22Rv1 (cell line): ENCODE data around the gene CTBP1.

ENCODE experiments used
- ZFX ChIP-seq: fragments of 450-650 bp; IDR thresholded peaks from 2 replicates; pipeline ENCODE4 v1.6.1; 2017; ENCODE audit warnings: antibody characterized with exemption, borderline replicate concordance
- TF ChIP-seq, protein P1 (sequence below): fragments of 450-650 bp; IDR thresholded peaks from 2 replicates; pipeline ENCODE4 v1.5.1; 2017; ENCODE audit warnings: mild to moderate bottlenecking

DNA sequence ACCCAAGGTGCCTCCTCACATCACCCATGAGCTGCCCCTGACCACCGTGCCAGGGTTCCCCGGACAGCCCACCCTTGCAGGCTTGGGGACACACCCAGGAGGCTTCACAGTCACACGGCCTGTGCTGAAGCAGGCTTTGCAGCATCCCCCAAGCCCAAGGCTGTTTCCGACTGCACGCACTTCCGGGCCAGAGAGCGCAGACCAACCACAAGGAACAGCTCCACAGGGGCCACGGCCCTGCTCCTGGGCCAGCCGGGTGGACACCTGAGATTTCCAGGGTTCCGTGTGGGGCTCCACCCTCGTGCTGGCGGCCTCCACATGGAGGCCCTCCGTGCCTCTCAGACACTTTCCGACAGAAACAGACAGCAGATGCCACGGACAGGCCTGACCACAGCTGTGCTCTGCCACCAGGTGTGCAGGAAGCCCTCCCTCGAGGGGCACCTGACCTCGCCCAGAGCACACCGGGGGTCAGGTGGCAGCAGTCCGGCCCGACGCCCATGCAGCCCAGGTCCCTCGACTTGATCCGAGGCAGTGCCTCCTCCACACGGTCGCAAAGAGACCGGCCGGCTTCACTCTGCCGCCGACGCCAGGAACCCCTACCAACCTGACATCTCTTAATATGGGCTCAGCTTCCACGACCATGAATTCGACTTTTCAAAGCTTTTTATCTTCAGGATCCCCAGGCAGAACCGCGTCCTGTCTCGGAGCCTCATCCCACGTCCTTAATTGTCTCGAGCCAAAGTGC is 8.0 kb downstream of the CTBP1 start:
- TF ChIP-seq, protein P1, sequence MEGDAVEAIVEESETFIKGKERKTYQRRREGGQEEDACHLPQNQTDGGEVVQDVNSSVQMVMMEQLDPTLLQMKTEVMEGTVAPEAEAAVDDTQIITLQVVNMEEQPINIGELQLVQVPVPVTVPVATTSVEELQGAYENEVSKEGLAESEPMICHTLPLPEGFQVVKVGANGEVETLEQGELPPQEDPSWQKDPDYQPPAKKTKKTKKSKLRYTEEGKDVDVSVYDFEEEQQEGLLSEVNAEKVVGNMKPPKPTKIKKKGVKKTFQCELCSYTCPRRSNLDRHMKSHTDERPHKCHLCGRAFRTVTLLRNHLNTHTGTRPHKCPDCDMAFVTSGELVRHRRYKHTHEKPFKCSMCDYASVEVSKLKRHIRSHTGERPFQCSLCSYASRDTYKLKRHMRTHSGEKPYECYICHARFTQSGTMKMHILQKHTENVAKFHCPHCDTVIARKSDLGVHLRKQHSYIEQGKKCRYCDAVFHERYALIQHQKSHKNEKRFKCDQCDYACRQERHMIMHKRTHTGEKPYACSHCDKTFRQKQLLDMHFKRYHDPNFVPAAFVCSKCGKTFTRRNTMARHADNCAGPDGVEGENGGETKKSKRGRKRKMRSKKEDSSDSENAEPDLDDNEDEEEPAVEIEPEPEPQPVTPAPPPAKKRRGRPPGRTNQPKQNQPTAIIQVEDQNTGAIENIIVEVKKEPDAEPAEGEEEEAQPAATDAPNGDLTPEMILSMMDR, result no peak
- no peak for TF ChIP-seq ZFX
